ENCODE measurements around the gene FANCB. TPM values are rescaled to one million over a fixed set of nuclear protein-coding genes. Genes with fewer than 3 reads are reported as not detected.

Gene FANCB
- total and polyA plus RNA-seq, 2 donors (not counting 3 experiments of a cell fraction or from before 2014, with no cell fraction given), result 1.3 to 6.6 TPM

Other genes with a start within 250 kb of the FANCB start
- 13.3 and 14.9 TPM in 2 replicates for gene MOSPD2, start 352 bp upstream of the FANCB start, total RNA-seq
- 3.7 and 4.9 TPM in 2 replicates for gene MOSPD2, start 352 bp upstream of the FANCB start, polyA plus RNA-seq